AG08395 (cell line): ENCODE measurements around the gene TIMP3.

Source experiments
- DNase-seq: peaks from one replicate; pipeline ENCODE4 v3.0.0; 2012; ENCODE audit warnings: mixed read lengths, low spot score

Gene TIMP3

DNA sequence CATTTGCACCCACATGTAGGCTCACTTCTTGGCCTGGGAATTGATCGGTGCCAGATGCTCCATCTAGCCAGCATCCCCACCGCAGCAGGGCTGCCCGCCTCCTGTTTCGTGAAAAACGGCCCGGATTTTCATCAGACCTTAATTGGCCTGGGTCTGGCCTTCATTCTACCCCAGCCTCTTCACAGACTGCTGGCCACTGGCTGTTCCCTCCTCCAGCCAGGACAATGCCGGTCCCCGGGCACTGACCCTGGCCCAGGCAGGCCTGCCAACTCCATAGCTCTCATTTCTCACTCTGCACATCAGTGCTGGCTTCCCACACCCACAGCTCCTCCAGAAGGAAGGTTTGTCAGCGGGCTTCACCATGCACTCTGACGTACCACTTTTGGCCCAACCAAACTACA is 27.9 kb downstream of the TIMP3 start:
- no peak for DNase-seq

DNA sequence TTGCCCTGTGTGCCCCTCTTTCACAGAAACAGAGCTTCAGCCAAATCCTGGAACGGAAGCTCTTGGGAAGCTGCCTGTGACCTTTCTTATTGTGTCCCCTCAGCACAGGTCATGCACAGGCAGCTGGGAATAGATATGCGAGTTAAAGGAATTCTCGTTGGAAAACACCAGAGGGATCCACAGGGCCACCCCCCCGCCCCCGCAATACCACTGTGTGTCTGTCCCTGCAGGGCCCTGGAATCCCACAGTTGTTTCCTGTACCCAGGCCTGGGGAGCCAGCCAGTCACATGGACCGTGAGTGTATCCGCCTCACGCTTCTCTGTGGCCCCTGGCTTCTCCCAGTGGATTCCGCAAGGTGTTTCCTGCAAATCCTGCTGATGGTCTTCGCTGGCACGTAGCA is 29.0 kb downstream of the TIMP3 start:
- no peak for DNase-seq

DNA sequence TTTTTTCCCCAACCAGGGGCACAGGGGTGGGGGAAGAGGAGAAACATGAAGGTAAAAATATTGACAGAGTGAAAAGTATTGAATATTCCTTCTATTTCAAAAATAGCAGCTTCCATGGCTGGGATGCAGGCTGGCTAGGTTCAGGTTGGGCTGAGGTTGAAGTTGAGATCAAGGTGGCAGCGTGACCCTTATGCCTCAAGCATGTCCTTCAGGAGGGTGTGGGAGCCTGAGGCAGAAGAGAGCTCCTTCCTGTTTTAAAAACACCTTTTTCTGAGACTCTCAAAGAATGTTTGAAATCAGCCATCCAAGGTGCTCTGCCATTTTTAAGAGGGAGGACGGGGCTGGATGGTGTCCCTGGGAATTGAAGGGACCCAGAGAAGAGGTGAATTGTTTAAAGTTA is 29.5 kb downstream of the TIMP3 start:
- DNase-seq: no peak

DNA sequence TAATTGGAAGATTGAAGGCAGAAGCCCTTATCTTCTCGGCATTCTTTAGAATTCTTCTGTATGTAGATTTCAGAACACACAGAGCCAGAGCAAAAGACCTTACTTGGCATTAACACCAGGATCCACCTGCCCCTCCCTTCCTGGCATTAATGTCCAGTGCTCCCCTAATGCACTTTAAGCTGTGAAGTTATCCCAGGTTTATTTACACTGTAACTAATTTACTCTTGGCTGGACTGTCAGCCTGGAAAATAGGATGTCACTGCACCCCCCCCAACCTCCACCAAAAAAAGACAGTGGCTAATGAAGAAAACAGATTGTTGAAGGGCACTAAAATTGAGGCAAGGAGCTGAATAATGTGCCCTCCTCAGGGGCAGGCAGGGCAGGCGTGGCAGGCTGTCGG is 30.1 kb downstream of the TIMP3 start:
- DNase-seq: no peak

GRCh38 chr22:32832174-32832573 is 30.7 kb downstream of the TIMP3 start:
- DNase-seq: no peak

DNA sequence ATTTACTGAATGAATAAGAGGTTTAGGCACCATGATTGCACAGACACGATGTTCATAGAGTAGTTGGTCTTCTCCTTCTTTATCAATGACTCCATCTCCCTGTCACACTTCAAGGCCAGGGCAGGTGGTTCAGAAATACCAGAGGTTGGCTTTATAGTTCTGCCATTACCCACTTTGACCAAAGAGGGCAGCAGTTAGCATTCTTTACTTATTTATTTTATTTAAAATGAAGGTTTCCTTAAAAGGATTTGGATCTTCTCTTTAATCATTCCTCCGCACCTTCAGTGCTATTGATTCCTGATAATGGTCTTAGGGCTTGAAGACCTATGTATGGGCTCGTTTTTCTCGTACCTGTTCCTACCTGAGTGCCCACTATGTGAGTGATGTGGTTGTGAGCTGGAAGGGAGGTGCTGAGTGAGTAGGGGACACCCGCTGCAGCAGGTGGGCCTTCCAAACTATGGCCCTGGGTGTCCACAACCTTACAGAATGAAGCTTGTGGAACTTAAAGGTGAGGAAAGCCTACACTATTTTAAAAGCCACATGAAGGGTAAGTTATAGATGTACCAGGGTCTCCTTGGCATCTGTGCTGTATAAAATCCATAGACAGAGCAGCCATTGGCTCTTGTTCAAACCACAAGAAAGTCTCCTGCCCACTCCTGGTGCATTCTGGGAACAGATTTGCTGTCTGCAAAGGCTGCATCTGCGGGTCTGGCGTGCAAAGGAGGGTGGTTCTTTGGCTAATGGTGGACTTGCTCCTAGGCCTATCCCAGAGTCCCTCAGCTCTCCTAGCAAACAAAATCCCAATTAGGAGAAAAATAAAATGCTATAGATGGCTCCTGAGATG is 35.0 kb downstream of the TIMP3 start:
- DNase-seq: peak; percentile 35

DNA sequence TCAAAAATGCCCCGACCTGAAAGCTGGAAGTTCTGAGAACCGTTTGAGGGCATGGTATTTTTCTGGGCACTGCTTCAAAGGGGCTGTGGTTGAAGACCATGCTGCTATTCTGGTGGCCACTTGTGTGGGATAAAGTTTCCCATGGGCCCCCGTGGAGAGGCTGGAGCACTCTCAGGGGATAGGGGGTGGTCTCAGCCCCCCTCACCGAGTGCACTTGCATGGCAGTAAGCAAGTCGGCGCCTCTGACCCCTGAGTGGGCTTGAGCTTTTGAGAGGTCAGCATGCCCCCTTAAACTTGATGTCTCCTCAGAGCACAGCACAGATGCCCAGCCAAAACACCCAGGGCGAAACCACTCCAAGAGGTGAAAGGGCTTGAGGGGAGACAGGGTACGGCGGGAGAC is 35.6 kb downstream of the TIMP3 start:
- DNase-seq: no peak

GRCh38 chr22:32837803-32838202 is 36.3 kb downstream of the TIMP3 start:
- no peak for DNase-seq

DNA sequence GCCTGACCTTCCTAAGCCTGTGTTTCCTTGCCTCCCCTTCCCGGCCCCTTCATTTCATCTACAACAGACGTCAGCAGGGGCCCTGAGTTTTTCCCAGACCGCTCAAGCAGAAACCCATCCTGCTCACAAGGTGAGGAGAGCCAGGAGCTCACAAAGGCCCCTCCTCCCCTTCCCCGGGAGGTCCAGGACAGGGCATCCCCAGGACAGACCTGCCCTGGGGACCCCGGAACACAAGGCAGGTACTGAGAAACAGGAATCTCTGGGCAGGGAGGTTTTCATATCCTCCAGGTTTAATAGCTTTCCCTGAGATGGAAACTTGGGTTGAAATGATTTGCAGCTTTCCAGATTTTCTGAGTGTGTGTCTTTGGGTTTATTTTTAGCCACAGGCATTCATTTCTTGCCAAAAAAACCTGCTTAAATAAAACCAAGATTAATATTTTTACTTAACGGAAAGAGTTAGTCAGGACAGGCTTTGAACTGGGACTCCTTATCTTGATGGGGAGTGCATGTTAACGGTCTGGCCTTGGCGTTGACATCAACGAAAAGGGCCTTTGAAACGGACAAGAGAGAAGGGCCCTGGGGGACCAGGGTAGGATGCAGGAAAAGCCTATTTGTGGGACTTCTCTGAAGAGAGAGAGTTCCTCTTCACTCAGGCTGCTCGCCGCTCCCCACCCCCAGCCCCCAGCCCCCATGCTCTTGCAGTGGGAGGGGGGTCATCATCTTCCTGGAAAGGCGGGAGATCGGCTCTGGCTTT is 38.5 kb downstream of the TIMP3 start:
- peak; percentile 27 for DNase-seq

- DNase-seq: no peak
Measured at GRCh38 chr22:32841175-32841574, 39.7 kb downstream of the TIMP3 start.

GRCh38 chr22:32842486-32842885 is 41.0 kb downstream of the TIMP3 start:
- peak; percentile 38 for DNase-seq

DNA sequence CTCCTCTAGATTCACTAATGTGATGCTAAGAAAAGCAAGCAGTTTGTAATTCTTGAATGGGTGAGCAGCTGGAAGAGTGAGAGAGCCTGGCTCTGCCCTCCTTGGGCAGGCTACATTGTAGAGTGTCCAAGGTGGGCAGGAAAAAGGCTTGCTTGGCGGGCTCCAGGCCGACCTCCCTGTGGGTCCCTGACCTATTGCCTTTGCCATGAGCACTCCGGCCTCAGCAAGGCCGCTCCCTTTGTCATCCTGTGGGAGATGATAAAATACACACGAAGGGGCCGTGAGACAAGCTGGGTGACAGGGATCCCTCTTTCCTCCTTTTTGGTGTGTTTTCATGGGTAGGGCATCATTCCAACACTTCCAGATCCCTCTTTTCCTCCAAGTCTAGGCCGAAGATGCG is 41.8 kb downstream of the TIMP3 start:
- no peak for DNase-seq

GRCh38 chr22:32844251-32844650 is 42.7 kb downstream of the TIMP3 start:
- no peak for DNase-seq

- DNase-seq: no peak
Measured at GRCh38 chr22:32846780-32847491, 45.4 kb downstream of the TIMP3 start.

DNA sequence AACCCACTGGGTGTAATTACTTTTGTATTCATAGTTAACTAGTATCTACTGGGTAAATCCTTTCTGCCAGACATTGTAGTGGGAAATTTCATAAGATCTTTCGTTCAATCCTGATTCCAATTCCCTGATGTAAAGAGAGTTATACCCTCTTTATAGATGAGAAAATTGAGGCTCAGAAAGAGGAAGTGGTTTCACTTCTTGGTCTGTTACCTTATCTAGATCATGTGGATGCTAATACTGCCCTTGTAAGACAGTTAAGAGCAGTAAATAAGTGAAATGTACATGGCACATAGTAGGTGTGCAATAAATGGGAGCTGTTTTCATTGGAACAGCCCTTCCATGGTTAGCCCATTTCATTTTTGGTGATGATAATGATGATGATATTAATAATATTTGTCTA is 46.7 kb downstream of the TIMP3 start:
- DNase-seq: no peak

- DNase-seq: no peak
Measured at GRCh38 chr22:32849501-32849900, 48.0 kb downstream of the TIMP3 start.

GRCh38 chr22:32850157-32850556 is 48.7 kb downstream of the TIMP3 start:
- no peak for DNase-seq

GRCh38 chr22:32850591-32851517 is 49.3 kb downstream of the TIMP3 start:
- DNase-seq: peak; percentile 58

DNA sequence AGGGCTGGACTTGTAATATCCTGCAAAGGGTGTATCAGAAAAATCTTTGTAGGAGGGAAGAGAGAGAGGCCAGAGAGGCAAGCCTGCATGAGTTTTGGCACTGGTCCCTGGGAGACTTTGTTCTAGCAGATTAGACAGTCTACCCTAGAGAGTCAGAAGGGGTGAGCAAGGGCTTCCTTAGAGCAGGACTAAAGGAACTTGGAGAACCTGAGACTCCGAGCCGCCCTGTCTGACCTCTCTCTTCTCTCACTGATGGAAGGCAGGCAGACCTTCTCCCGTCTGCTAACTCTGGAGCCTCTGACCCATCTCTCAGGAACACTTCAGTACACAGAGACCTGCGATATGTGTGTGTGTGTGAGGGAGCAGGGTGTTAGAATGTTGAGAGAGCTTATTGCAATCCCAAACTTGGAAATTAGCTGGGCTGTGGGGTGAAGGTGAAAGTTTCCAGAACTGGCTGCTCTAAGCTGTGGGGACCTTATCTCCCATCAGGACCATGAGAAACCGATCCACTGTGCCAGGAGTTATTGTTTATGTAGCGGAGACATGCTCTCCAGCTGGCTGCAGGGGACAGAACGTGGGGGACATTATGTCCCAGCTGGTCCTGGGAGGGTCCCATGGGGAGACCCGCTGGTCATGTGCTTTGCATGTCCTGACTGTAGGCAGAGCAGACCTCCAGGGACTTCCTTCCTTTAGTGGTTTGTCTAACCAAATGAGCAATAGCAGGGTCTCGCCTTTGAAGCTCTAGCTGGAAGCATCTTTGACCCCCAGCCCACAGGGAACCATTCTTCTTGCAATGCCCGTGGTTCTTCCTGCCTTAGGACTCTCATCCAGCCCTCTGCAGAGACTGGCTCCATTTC is 51.1 kb downstream of the TIMP3 start:
- DNase-seq: no peak

- no peak for DNase-seq
Measured at GRCh38 chr22:32853662-32854061, 52.2 kb downstream of the TIMP3 start.

DNA sequence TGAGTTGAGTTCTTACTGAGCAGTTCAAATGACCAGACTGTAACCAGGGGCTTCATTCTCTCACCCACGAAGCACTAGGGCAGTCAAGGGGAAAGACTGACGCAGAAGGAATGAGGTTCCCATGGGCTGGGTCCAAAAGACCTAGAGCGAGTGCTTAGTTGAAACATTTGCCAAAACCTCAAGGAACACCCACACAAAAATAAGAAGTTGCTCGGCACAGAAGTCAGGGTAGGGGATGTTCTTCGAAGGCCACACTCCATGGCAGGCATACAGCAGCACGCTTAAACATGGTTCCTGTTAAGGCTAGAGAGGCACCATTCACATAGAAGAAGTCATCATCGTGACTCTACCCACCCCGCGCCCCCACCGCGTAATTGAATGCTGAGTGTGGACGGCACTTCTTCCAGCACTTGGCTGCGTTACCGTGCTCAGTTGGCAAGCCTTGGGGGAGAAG is 52.9 kb downstream of the TIMP3 start:
- no peak for DNase-seq
